Activated CD8-positive, alpha-beta memory T cell treated with anti-CD3 and anti-CD28 coated beads, Interleukin-2, amount 10 ng/mL, durations not matched to agents 7 days and 5 days (primary cell): ENCODE measurements around the gene TRIM13. TPM values are rescaled to one million over a fixed set of nuclear protein-coding genes. Genes with fewer than 3 reads are reported as not detected.
"Not testable (repeated sequence)": the region's sequence is repeated elsewhere in the genome, so short reads cannot be mapped to it uniquely, and the experiment has no call there.

Experiments used
- ATAC-seq: fragments of 150-1000 bp; cut with Tn5 transposase; one replicate; pipeline ENCODE4 v1.10.0; 2021; ENCODE audit warnings: moderate library complexity
- CTCF ChIA-PET: fragments of 350-600 bp; sonication (Branson Sonifier 250); formaldehyde crosslinking; loops from one replicate; lab custom pipeline; 2021; ENCODE audit warnings: antibody characterized with exemption; lab: Charles Lee
- DNase-seq: peaks from one replicate; pipeline ENCODE4 v3.0.0-alpha.2; 2020
- H3K27ac Mint-ChIP-seq: one replicate; pipeline ENCODE4 v1.8.0; 2021; ENCODE audit warnings: mild to moderate bottlenecking, mixed read lengths
- H3K27me3 Mint-ChIP-seq: one replicate; pipeline ENCODE4 v1.8.0; 2021; ENCODE audit warnings: mixed read lengths
- H3K36me3 Mint-ChIP-seq: one replicate; pipeline ENCODE4 v1.8.0; 2021; ENCODE audit warnings: mild to moderate bottlenecking, mixed read lengths
- H3K4me1 Mint-ChIP-seq: one replicate; pipeline ENCODE4 v1.8.0; 2021; ENCODE audit warnings: mixed read lengths
- H3K4me3 Mint-ChIP-seq: one replicate; pipeline ENCODE4 v1.8.0; 2021; ENCODE audit warnings: mild to moderate bottlenecking, moderate library complexity, mixed read lengths
- H3K9me3 Mint-ChIP-seq: one replicate; pipeline ENCODE4 v1.8.0; 2022; ENCODE audit warnings: low read depth, mixed read lengths
- microRNA-seq: library from miRNA; unstranded; fragments of <30 nt; microRNA quantifications from one replicate; pipeline ENCODE4 v1.2.0, GENCODE V29; 2022
- total RNA-seq, 2 experiments: library from RNA; stranded (reverse); gene quantifications; one replicate each; pipeline ENCODE4 v1.2.3, GENCODE V29; 2021

Gene TRIM13
- total RNA-seq, 2 experiments from 2014 or later = 10.3 to 11.8 TPM

DNA sequence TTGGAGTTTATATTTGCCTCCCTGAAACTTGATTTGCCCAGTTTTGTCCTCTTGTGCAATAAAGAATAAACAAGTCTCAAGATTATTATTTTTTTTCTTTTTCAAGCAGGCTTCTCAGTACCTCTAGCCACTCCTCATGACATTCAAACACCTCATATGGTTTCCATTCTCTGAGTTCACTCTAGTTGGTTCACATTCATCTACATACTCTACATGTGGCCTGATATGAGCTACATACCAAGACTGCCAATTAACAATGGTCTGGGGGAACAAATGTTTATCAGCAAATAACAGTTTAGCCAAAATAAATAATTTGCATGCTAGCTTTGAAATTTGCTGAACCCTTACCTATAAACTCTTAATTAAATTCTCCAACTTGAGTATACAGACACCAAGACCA is 40.9 kb downstream of the TRIM13 start:
- Mint-ChIP-seq H3K9me3 (no peaks in the 10 kb centered on the region), H3K4me3 (no peak overlapping the region), H3K27ac (no peak overlapping the region), H3K4me1 (no peaks in the 10 kb centered on the region), H3K36me3 (peaks cover 16% of the 10 kb centered on the region), H3K27me3 (no peaks in the 10 kb centered on the region)
- CTCF ChIA-PET = interaction anchor here (2.4 kb wide), 1 partner anchor 41 kb away, joined by 8 read pairs; the partner anchor contains the start of gene TRIM13
- ATAC-seq (no peak), DNase-seq (no peak)

DNA sequence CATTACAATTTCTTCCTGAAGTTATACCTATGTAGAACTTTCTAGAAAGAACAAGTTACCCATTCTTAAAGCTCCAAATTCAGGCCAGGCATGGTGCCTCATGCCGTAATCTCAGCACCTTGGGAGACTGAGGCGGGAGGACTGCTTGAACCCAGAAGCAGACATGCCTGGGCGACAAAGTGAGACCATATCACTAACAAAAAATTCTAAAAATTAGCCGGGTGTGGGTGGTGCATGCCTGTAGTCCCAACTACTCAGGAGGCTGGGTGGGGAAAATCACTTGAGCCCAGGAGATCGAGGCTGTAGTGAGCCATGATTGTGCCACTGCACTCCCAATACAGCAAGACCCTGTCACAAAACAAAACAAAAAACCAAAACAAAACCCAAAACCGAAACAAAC is 41.4 kb downstream of the TRIM13 start:
- H3K27me3 Mint-ChIP-seq = no peaks in the 10 kb centered on the region
- no peak for DNase-seq
- ATAC-seq = no peak
- no peaks in the 10 kb centered on the region for H3K9me3 Mint-ChIP-seq
- H3K4me1 Mint-ChIP-seq = no peaks in the 10 kb centered on the region
- H3K36me3 Mint-ChIP-seq = peaks cover 20% of the 10 kb centered on the region
- CTCF ChIA-PET = interaction anchor here (0.9 to 2.4 kb wide), 2 partner anchors 15 to 41 kb away, joined by 4 to 8 read pairs; partner anchors contain the start of gene TRIM13
- no peak overlapping the region for H3K27ac Mint-ChIP-seq
- H3K4me3 Mint-ChIP-seq = no peak overlapping the region

DNA sequence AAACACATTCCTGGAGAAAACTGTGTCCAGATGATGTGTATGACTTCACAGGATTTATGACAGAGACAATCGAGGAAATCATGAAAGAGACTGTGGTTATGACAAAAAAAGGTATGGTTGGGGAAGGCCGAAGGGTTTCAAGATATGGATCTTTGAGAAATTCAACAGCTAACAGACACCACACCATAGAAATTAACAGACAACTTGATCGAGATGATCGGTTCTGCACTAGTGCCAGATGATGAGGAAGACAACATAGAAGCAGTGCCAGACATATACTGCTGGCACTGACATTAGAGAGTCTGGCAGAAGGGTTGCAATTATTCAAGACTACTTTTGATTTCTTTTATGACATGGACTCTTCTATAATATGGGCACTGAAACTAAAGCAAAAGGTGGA is 55.6 kb downstream of the TRIM13 start:
- H3K4me3 Mint-ChIP-seq = no peak overlapping the region
- no peaks in the 10 kb centered on the region for H3K27me3 Mint-ChIP-seq
- DNase-seq (no peak), ATAC-seq (no peak)
- peaks cover 24% of the 10 kb centered on the region for H3K4me1 Mint-ChIP-seq
- peaks cover 53% of the 10 kb centered on the region for H3K36me3 Mint-ChIP-seq
- H3K27ac Mint-ChIP-seq = no peak overlapping the region
- CTCF ChIA-PET = interaction anchor here (1.4 kb wide), 1 partner anchor 9 kb away, joined by 3 read pairs; no protein-coding TSS in a partner anchor
- H3K9me3 Mint-ChIP-seq = no peaks in the 10 kb centered on the region

DNA sequence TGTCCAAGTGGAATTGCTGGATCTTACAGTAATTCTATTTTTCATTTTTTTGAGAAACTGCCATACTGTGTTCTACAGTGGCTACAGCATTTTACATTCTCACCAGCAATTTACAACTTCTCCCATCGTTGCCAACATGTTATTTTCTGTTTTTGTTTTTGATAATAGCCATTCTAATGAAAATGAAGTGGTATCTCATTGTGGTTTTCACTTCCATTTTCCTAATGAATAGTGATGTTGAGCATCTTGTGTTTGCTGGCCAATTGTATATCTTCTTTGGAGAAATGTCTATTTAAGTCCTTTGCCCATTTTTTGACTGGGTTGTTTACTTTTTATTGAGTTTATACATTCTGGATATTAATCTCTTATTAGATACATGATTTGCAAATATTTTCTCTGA is 57.0 kb downstream of the TRIM13 start:
- CTCF ChIA-PET = no interaction called here
- Mint-ChIP-seq H3K27me3 (no peaks in the 10 kb centered on the region), H3K27ac (no peak overlapping the region), H3K9me3 (no peaks in the 10 kb centered on the region), H3K4me3 (no peak overlapping the region), H3K4me1 (peaks cover 31% of the 10 kb centered on the region), H3K36me3 (peaks cover 59% of the 10 kb centered on the region)
- ATAC-seq (no peak), DNase-seq (no peak)

DNA sequence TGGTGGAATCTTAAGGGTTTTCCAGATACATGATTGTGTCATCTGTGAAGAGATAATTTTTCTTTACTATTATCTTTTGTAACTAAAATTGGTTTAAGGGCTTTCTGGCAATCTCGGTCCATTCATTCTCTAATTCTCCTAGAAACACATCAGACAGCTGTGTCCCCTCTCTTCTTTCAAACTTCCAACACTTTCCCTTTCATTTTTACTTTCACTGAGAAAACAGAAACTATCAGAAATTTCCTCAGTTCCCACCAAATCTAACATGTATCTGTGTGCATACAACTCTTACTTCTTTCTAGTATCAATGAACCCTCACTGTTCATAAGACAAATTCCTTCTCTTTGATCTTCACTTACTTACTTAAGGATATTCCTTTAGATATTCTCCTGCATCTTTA is 58.6 kb downstream of the TRIM13 start:
- H3K4me3 Mint-ChIP-seq = no peak overlapping the region
- ATAC-seq (no peak), DNase-seq (no peak)
- H3K27ac Mint-ChIP-seq = no peak overlapping the region
- peaks cover 64% of the 10 kb centered on the region for H3K36me3 Mint-ChIP-seq
- CTCF ChIA-PET = no interaction called here
- no peaks in the 10 kb centered on the region for H3K9me3 Mint-ChIP-seq
- no peaks in the 10 kb centered on the region for H3K27me3 Mint-ChIP-seq
- H3K4me1 Mint-ChIP-seq = peaks cover 34% of the 10 kb centered on the region

DNA sequence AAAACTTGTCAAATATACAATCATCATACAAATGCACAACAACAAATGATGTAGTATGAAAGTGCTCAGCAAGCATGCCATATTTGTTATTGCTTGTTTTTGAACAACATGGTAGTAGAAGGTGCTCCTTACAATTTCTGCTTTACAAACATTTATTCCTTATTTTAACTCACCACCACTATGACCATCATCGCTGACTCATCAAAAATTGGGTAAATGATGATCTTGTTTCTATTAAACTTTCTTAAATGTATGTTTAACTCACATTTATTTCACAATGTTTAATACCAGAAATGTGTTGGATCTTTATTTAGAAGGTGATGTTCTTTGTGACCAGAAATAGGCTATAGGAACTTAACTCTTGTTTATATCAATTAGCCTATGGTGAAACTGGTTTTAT is 63.9 kb downstream of the TRIM13 start:
- peaks cover 32% of the 10 kb centered on the region for H3K36me3 Mint-ChIP-seq
- ATAC-seq (no peak), DNase-seq (no peak)
- no peak overlapping the region for H3K4me3 Mint-ChIP-seq
- H3K4me1 Mint-ChIP-seq = peaks cover 15% of the 10 kb centered on the region
- H3K27ac Mint-ChIP-seq = no peak overlapping the region
- CTCF ChIA-PET = interaction anchor here (1.1 kb wide), 1 partner anchor 9 kb away, joined by 3 read pairs; no protein-coding TSS in a partner anchor
- no peaks in the 10 kb centered on the region for H3K9me3 Mint-ChIP-seq
- H3K27me3 Mint-ChIP-seq = no peaks in the 10 kb centered on the region

DNA sequence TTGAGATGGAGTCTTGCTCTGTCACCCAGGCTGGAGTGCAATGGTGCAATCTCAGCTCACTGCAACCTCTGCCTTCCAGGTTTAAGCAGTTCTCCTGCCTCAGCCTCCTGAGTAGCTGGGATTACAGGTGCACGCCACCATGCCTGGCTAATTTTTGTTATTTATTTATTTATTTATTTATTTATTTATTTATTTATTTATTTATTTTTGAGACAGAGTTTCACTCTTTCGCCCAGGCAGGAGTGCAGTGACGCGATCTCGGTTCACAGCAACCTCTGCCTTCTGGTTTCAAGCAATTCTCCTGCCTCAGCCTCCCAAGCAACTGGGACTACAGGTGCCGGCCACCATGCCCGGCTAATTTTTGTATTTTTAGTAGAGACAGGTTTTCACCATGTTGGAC is 65.5 kb downstream of the TRIM13 start:
- not testable (repeated sequence) for H3K9me3 Mint-ChIP-seq, DNase-seq, H3K27me3 Mint-ChIP-seq, H3K27ac Mint-ChIP-seq, H3K4me3 Mint-ChIP-seq, ATAC-seq
- Mint-ChIP-seq H3K4me1 (peaks cover 15% of the 10 kb centered on the region), H3K36me3 (peaks cover 37% of the 10 kb centered on the region)
- CTCF ChIA-PET = interaction anchor here (2.6 kb wide), 1 partner anchor 18 kb away, joined by 5 read pairs; no protein-coding TSS in a partner anchor

DNA sequence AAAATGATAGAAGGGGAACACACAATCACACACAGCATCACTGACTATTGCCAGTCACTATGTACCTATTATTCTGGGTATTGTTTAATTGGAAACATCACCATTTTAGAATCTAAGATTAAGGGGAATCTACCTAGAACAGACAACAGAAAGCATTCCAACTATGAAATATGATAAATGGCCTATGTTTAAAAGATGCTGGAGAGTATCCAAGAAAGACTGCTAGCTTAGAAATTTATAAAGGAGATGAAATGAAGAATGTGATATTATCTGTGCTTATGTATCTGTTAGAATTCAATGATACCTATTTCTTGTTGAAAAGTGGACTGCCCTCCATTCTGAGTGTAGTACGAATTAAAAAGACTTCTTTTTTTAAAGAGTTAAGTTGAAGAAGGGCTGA is 68.9 kb downstream of the TRIM13 start:
- no peak overlapping the region for H3K4me3 Mint-ChIP-seq
- CTCF ChIA-PET = no interaction called here
- H3K9me3 Mint-ChIP-seq = no peaks in the 10 kb centered on the region
- H3K36me3 Mint-ChIP-seq = peaks cover 37% of the 10 kb centered on the region
- no peak overlapping the region for H3K27ac Mint-ChIP-seq
- DNase-seq = no peak
- H3K27me3 Mint-ChIP-seq = no peaks in the 10 kb centered on the region
- peaks cover 9% of the 10 kb centered on the region for H3K4me1 Mint-ChIP-seq
- ATAC-seq = no peak

Small RNA genes within 50 kb of the gene (microRNA-seq; reads per million reads assigned to microRNA genes)
- gene MIR15A (9,095 reads per million, percentile 95 among the genes with 10 or more reads in this experiment), gene MIR16-1 (2,193 reads per million, percentile 88 among the genes with 10 or more reads in this experiment), gene MIR3613 (134 reads per million, percentile 68 among the genes with 10 or more reads in this experiment)

Other genes with a start within 250 kb of the TRIM13 start
- 10 to 100 TPM; 35.3 to 47.9 TPM for gene KPNA3, start 204.4 kb upstream of the TRIM13 start, total RNA-seq
- gene SPRYD7, start 60.7 kb upstream of the TRIM13 start, total RNA-seq = 1 to 10 TPM; 3.3 to 6.0 TPM
- gene KCNRG, start 18.4 kb downstream of the TRIM13 start, total RNA-seq = under 1 TPM in 1 of 2 experiments, not detected in 1; 0.21 TPM